HCT116 (cell line): ENCODE data around the gene ORMDL1. TPM values are rescaled to one million over a fixed set of nuclear protein-coding genes. Genes with fewer than 3 reads are reported as not detected.

Source experiments
- ATAC-seq: fragments of 200-7000 bp; cut with Tn5 transposase; 2 replicates; pipeline ENCODE4 v1.9.1; 2020; ENCODE audit warnings: mild to moderate bottlenecking, moderate library complexity
- BruUV-seq: library from RNA; stranded (reverse); fragments of 400-500 nt; replicated peaks from 2 replicates; lab custom pipeline; 2021; lab: Mats Ljungman, UMichigan
- CTCF ChIA-PET: fragments of 300-600 bp; sonication (Branson Sonifier 250); formaldehyde crosslinking; loops from one replicate; lab custom pipeline; 2021; ENCODE audit warnings: antibody characterized with exemption; lab: Charles Lee
- POLR2A ChIA-PET: fragments of 300-600, 350-600 bp; sonication (Branson Sonifier 250); formaldehyde crosslinking; loops from one replicate; lab custom pipeline; 2021; ENCODE audit warnings: antibody characterized with exemption; lab: Charles Lee
- RAD21 ChIA-PET, 2 experiments: fragments of 300-600 bp; sonication (Branson Sonifier 250); formaldehyde crosslinking; loops; one replicate each; lab custom pipeline; 2023; ENCODE audit warnings: low total read pairs in 2 of 2; ENCODE audit not compliant: uncharacterized antibody in 2 of 2, unreplicated experiment in 2 of 2, low non-redundant PET in 1 of 2; lab: Charles Lee
- DNase-seq: peaks from one replicate; pipeline ENCODE4 v3.0.0-alpha.2; 2010; ENCODE audit warnings: low read depth, low spot score
- H2AFZ ChIP-seq: fragments of 200-600 bp; shearing (Covaris generic), sonication (generic); 2 replicates; pipeline ENCODE4 v1.6.1; 2017; ENCODE audit warnings: low read depth, mixed run types, mixed read lengths, antibody characterized with exemption, low read length; ENCODE audit not compliant: poor library complexity, severe bottlenecking
- H3K27ac ChIP-seq: 2 replicates; pipeline ENCODE4 v1.5.1; 2012; ENCODE audit warnings: low read depth, low read length
- H3K27me3 ChIP-seq: fragments of 200-600 bp; sonication (generic); 2 replicates; pipeline ENCODE4 v1.6.1; 2016; ENCODE audit warnings: mixed run types, low read length, mixed read lengths; ENCODE audit not compliant: insufficient read depth
- H3K36me3 ChIP-seq, 2 experiments: fragments of 200-500 bp in 1 of 2; fragments of 200-600 bp in 1 of 2; sonication (Bioruptor generic) in 1 of 2; sonication (generic) in 1 of 2; 2 replicates each; pipeline versions ENCODE4 v1.5.1 to v1.6.1; 2014 to 2016; ENCODE audit warnings: low read length in 2 of 2, inconsistent platforms in 1 of 2, mixed read lengths in 1 of 2, mixed run types in 1 of 2; ENCODE audit not compliant: insufficient read depth in 2 of 2, control insufficient read depth in 1 of 2
- H3K4me1 ChIP-seq, 2 experiments: fragments of 200-600 bp in 1 of 2; sonication (generic) in 1 of 2; 2 replicates each; pipeline versions ENCODE4 v1.5.1 to v1.6.1; 2012 to 2017; ENCODE audit warnings: low read length in 2 of 2, inconsistent platforms in 1 of 2, mild to moderate bottlenecking in 1 of 2, mixed read lengths in 1 of 2, mixed run types in 1 of 2, moderate library complexity in 1 of 2; ENCODE audit not compliant: insufficient read depth in 2 of 2, control insufficient read depth in 1 of 2
- H3K4me2 ChIP-seq: fragments of 200-600 bp; sonication (generic); 2 replicates; pipeline ENCODE4 v1.6.1; 2017; ENCODE audit warnings: mixed run types, low read length, mixed read lengths
- H3K4me3 ChIP-seq, 2 experiments: fragments of 200-600 bp in 1 of 2; sonication (generic) in 1 of 2; replicated peaks in 1 of 2; 2 replicates each; pipeline ENCODE4 v1.5.1; 2011 to 2016; ENCODE audit warnings: low read length in 2 of 2, control low read depth in 1 of 2, low read depth in 1 of 2, mild to moderate bottlenecking in 1 of 2, mixed read lengths in 1 of 2, mixed run types in 1 of 2
- H3K79me2 ChIP-seq: fragments of 200-600 bp; sonication (generic); 2 replicates; pipeline ENCODE4 v1.6.1; 2017; ENCODE audit warnings: mild to moderate bottlenecking, mixed run types, low read length, moderate library complexity, mixed read lengths; ENCODE audit not compliant: insufficient read depth
- H3K9ac ChIP-seq: fragments of 200-600 bp; sonication (generic); 2 replicates; pipeline ENCODE4 v1.6.1; 2016; ENCODE audit warnings: low read length, mixed read lengths
- H3K9me2 ChIP-seq: fragments of 200-600 bp; sonication (generic), shearing (Covaris generic); 2 replicates; pipeline ENCODE4 v1.6.1; 2017; ENCODE audit warnings: mixed run types, mild to moderate bottlenecking, moderate library complexity; ENCODE audit not compliant: insufficient read depth
- H3K9me3 ChIP-seq, 2 experiments: fragments of 200-500 bp in 1 of 2; fragments of 200-600 bp in 1 of 2; sonication (Bioruptor generic) in 1 of 2; sonication (generic) in 1 of 2; 2 replicates each; pipeline ENCODE4 v1.6.1; 2014 to 2017; ENCODE audit warnings: low read length in 2 of 2, mixed read lengths in 2 of 2, inconsistent platforms in 1 of 2, low read depth in 1 of 2, mild to moderate bottlenecking in 1 of 2, mixed run types in 1 of 2, moderate library complexity in 1 of 2; ENCODE audit not compliant: control insufficient read depth in 1 of 2, insufficient read depth in 1 of 2
- H4K20me1 ChIP-seq: fragments of 200-600 bp; sonication (generic), shearing (Covaris generic); 2 replicates; pipeline ENCODE4 v1.6.1; 2017; ENCODE audit warnings: mixed run types, mild to moderate bottlenecking, moderate library complexity; ENCODE audit not compliant: insufficient read depth
- EGR1 ChIP-seq: IDR thresholded peaks from 2 replicates; pipeline ENCODE4 v1.6.1; 2012; ENCODE audit warnings: low read depth
- YY1 ChIP-seq: IDR thresholded peaks from 2 replicates; pipeline ENCODE4 v1.6.1; 2011; ENCODE audit warnings: low read length, low read depth, moderate library complexity, mild to moderate bottlenecking; ENCODE audit not compliant: insufficient replicate concordance; ENCODE audit errors: extremely low read depth
- ZFX ChIP-seq: fragments of 450-650 bp; IDR thresholded peaks from 2 replicates; pipeline ENCODE4 v1.6.1; 2017
- intact Hi-C: fragments of 100-400 bp; cut with micrococcal nuclease; formaldehyde crosslinking; loops from 2 replicates; pipeline ENCODE4 v1.10.0; 2022
- total RNA-seq: library from RNA; stranded (reverse); gene quantifications from one replicate; pipeline ENCODE4 v1.2.1, GENCODE V29; 2021; ENCODE audit not compliant: unreplicated experiment
- TF ChIP-seq, protein P1 (sequence below): IDR thresholded peaks from 2 replicates; pipeline ENCODE4 v1.6.1; 2012

ORMDL1 gene
- total RNA-seq, 1 experiment from 2014 or later, result 32.7 TPM

GRCh38 chr2:189821953-189822748 is 38.0 kb upstream of the ORMDL1 start:
- no peak overlapping the region for H3K27ac ChIP-seq
- H3K36me3 ChIP-seq, result no peaks in the 10 kb centered on the region
- no TSS peak for BruUV-seq
- H3K9me3 ChIP-seq, result no peaks in the 10 kb centered on the region
- no peaks in the 10 kb centered on the region for H3K9me2 ChIP-seq
- no peak overlapping the region for H3K4me3 ChIP-seq
- ChIA-PET CTCF (no interaction called here), RAD21 (no interaction called here), POLR2A (no interaction called here)
- H3K79me2 ChIP-seq, result peaks cover 4% of the 10 kb centered on the region
- ATAC-seq (no peak), DNase-seq (no peak)
- no peak overlapping the region for H2AFZ ChIP-seq
- H3K4me1 ChIP-seq, result no peaks in the 10 kb centered on the region
- no peaks in the 10 kb centered on the region for H3K27me3 ChIP-seq
- TF ChIP-seq EGR1, result no peak
- H3K9ac ChIP-seq, result no peak overlapping the region
- no peaks in the 10 kb centered on the region for H4K20me1 ChIP-seq
- H3K4me2 ChIP-seq, result no peak overlapping the region
- intact Hi-C loops, result no loop called here

GRCh38 chr2:189819297-189819704 is 35.2 kb upstream of the ORMDL1 start:
- no peak overlapping the region for H3K9ac ChIP-seq
- no peak overlapping the region for H3K4me2 ChIP-seq
- ChIA-PET CTCF (no interaction called here), POLR2A (no interaction called here), RAD21 (no interaction called here)
- DNase-seq, result no peak
- H3K9me2 ChIP-seq, result no peaks in the 10 kb centered on the region
- H3K27me3 ChIP-seq, result no peaks in the 10 kb centered on the region
- TF ChIP-seq YY1, result no peak
- TF ChIP-seq, protein P1, sequence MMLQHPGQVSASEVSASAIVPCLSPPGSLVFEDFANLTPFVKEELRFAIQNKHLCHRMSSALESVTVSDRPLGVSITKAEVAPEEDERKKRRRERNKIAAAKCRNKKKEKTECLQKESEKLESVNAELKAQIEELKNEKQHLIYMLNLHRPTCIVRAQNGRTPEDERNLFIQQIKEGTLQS, result no peak
- TF ChIP-seq ZFX, result no peak
- H3K4me3 ChIP-seq, result no peak overlapping the region
- H2AFZ ChIP-seq, result no peak overlapping the region
- no peaks in the 10 kb centered on the region for H3K9me3 ChIP-seq
- H4K20me1 ChIP-seq, result no peaks in the 10 kb centered on the region
- intact Hi-C loops, result no loop called here
- H3K27ac ChIP-seq, result no peak overlapping the region
- no TSS peak for BruUV-seq
- H3K36me3 ChIP-seq, result no peaks in the 10 kb centered on the region; a peak in 1 of 4 replicates
- H3K79me2 ChIP-seq, result no peaks in the 10 kb centered on the region
- no peak for ATAC-seq
- no peaks in the 10 kb centered on the region for H3K4me1 ChIP-seq
